Suprapubic skin (tissue), 4 donors: Measurements from ENCODE around the gene CRYGD.

Experiments
- EP300 ChIP-seq: sonication (generic); formaldehyde crosslinking; IDR thresholded peaks from one replicate; pipeline ENCODE4 v1.6.1; 2017; ENCODE audit warnings: antibody characterized with exemption
- POLR2A ChIP-seq, 2 donors: fragments of 450-650 bp; IDR thresholded peaks; one replicate each; pipeline ENCODE4 v1.6.1; 2017; ENCODE audit warnings: antibody characterized with exemption in 2 of 2, mild to moderate bottlenecking in 2 of 2, moderate library complexity in 2 of 2
- POLR2AphosphoS5 ChIP-seq, 3 donors: sonication (generic); formaldehyde crosslinking; IDR thresholded peaks; one replicate each; pipeline ENCODE4 v1.6.1; 2017; ENCODE audit warnings: antibody characterized with exemption in 3 of 3
- TF ChIP-seq, protein P1 (sequence below), 2 donors: fragments of 200-600 bp in 1 of 2; fragments of 450-650 bp in 1 of 2; sonication (generic) in 1 of 2; IDR thresholded peaks; one replicate each; pipeline ENCODE4 v1.5.1; 2016 to 2019; ENCODE audit warnings: antibody characterized with exemption in 2 of 2, mild to moderate bottlenecking in 1 of 2, moderate library complexity in 1 of 2

DNA sequence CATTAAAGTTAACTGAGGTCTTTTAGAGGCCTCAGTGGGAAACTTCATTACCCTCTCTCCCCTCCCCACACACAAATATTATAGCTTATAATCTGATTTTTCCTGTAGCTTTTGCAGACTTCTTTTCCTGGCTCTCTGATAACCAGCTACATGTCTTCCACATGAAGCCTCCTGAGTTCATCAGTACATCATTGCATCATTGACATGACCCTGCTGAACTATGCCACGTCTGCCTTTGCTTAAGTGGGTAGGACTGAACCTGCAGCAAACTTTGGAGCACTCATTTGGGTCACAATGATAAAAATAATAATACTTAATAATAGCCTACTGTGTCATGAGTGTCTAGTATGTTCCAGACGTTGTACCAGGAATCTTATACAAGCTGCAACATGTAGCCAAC, 32.1 kb upstream of the CRYGD start:
- TF ChIP-seq, protein P1, sequence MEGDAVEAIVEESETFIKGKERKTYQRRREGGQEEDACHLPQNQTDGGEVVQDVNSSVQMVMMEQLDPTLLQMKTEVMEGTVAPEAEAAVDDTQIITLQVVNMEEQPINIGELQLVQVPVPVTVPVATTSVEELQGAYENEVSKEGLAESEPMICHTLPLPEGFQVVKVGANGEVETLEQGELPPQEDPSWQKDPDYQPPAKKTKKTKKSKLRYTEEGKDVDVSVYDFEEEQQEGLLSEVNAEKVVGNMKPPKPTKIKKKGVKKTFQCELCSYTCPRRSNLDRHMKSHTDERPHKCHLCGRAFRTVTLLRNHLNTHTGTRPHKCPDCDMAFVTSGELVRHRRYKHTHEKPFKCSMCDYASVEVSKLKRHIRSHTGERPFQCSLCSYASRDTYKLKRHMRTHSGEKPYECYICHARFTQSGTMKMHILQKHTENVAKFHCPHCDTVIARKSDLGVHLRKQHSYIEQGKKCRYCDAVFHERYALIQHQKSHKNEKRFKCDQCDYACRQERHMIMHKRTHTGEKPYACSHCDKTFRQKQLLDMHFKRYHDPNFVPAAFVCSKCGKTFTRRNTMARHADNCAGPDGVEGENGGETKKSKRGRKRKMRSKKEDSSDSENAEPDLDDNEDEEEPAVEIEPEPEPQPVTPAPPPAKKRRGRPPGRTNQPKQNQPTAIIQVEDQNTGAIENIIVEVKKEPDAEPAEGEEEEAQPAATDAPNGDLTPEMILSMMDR (IDR thresholded peaks at IDR 0.05), result no peak
- TF ChIP-seq POLR2A (IDR thresholded peaks at IDR 0.05) (no peak), POLR2AphosphoS5 (IDR thresholded peaks at IDR 0.05) (no peak), EP300 (no peak)
